Vagina (tissue), 2 donors: ENCODE results near the gene LRRC4C.

Experiments
- POLR2A ChIP-seq, 2 donors: fragments of 450-650 bp; IDR thresholded peaks; one replicate each; pipeline ENCODE4 v1.6.1; 2017; ENCODE audit warnings: antibody characterized with exemption in 2 of 2, mild to moderate bottlenecking in 2 of 2, moderate library complexity in 2 of 2
- TF ChIP-seq, protein P1 (sequence below), 3 experiments: fragments of 450-650 bp in 2 of 3; fragments of 200-600 bp in 1 of 3; sonication (generic) in 1 of 3; IDR thresholded peaks; one replicate each; pipeline ENCODE4 v1.5.1; 2017 to 2019; ENCODE audit warnings: antibody characterized with exemption in 3 of 3, mild to moderate bottlenecking in 2 of 3, moderate library complexity in 2 of 3

DNA sequence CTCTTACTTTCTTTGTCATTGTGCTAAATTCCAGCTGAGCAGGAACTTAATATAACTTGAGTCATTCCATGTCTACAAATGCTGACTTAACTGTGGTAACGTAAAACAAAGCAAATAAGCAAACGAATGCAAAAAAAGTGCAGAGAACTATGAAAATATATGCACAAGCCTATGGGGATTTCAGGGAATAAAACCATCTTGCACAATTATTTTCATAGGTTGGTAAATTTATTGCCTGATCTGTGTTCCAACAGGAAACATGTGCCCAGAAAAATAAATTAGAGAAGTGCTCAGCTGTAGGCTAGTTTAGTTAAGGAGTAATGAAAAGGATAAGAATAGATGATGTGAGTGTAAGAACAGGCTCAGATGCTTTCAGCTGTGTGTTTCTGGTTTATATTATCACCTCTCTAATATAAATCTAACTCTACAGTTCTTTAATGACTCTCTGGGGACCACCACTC is 1169.3 kb downstream of the LRRC4C start:
- TF ChIP-seq, protein P1, sequence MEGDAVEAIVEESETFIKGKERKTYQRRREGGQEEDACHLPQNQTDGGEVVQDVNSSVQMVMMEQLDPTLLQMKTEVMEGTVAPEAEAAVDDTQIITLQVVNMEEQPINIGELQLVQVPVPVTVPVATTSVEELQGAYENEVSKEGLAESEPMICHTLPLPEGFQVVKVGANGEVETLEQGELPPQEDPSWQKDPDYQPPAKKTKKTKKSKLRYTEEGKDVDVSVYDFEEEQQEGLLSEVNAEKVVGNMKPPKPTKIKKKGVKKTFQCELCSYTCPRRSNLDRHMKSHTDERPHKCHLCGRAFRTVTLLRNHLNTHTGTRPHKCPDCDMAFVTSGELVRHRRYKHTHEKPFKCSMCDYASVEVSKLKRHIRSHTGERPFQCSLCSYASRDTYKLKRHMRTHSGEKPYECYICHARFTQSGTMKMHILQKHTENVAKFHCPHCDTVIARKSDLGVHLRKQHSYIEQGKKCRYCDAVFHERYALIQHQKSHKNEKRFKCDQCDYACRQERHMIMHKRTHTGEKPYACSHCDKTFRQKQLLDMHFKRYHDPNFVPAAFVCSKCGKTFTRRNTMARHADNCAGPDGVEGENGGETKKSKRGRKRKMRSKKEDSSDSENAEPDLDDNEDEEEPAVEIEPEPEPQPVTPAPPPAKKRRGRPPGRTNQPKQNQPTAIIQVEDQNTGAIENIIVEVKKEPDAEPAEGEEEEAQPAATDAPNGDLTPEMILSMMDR (IDR thresholded peaks at IDR 0.05) = no peak
- TF ChIP-seq POLR2A (IDR thresholded peaks at IDR 0.05) = no peak
